GM19193 (cell line): ENCODE measurements around the gene ATXN2.

Experiments used
- POLR2A ChIP-seq: IDR thresholded peaks from 4 replicates; pipeline ENCODE4 v1.6.1; 2011; ENCODE audit not compliant: insufficient read depth, insufficient read length; ENCODE audit errors: extremely low read depth

The ATXN2 gene

DNA sequence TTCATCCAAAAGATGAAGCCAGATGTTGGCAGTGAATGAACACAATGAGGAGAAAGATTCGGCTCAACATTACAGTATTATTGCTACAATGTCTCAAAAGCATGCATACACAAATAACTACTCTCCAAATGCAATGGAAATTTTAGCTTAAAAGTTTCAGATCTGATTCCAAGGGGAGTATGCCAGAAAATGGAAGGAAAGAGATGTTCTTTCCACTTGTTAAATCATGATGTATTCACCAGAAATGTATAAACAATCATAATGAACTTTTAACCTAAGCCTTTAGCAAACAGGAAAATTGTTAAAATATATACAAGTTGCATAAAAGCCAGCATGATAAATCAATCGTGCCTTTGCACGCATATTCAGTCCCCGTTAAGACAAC is 131.3 kb downstream of the ATXN2 start:
- TF ChIP-seq POLR2A = no peak

DNA sequence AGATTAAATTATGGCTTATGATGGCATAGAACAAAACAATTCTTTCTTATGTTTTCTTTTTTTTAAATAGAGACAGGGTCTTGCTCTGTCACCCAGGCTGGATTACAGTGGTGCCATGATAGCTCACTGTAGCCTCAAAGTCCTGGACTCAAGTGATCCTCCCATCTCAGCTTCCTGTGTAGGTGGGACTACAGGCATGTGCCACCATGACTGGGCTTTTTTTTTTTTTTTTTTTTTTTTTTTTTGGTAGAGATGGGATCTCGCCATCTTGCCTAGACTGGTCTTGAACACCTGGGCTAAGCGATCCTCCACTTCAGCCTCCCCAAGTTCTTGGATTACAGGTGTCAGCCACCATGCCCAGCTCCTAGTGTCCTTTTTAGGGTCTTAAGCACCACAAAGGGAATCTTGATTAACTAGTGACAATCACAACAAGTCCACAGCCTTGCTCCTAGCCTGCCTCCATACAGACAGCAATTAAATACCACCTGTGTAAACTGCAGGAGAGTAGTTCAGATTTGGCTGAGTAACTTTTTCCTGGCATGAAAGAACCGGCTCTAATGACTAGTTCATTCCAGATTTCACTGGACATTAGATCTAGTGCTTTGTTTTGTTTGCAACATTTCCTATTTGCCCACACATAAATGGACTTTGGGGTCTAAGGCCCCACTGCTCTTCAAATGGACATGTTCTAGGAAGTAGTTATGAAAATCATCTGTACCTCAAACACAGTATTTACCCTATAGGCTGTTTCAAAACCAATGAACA is 131.8 kb downstream of the ATXN2 start:
- TF ChIP-seq POLR2A = no peak

DNA sequence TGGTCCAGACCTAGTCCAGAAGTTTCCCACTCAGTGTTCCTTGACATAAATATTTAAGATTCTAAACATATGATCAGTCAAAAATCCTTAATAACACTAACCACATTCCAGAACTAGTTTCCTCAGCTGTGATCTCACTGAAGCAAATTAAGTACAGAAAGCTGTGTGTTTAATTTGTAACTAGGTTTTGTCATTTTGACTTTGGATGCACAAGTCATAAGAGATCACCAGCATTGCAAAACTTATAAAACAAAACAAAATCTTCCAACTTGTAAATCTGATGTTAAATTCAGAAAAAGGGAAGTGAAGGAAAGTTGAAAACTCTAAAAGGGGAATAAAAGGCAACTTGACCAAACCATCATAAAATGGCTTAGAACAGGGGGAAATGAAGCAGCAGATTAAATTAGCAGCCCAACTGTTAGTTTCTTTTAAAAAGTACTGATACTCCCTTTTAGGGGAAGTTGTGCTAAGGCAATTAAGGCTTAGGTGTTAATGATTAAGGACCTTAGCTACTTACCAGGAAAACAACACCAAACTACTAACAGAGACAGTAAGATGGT is 136.8 kb downstream of the ATXN2 start:
- no peak for TF ChIP-seq POLR2A

DNA sequence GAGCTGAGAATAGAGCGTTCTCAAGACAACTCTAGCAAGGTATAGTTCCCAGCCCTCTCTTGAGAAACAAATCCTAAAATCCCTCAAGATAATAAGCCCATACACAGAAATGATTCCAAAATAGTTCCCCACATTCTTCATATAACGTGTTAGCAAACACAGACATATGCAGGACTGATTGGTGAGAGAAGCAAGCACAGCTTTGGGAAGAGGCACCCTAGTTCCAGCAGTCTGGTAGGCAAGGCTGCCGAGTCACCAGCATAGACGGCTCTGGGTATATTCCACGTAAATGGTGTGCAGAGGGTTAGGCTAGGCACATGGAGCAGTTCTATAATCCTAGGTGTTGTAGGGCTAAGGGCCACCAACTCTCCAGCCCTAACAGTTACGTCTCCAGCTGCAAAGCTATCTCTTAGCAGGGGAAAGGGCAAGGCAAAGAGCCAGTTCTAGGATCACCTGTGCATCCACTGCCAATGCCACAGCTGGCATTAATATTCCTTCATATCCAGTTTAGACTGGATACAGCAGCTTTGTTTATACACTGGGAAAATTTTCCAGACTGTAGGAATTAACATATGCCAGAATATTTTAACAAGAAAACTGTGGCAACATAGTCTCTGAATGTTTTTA is 140.5 kb downstream of the ATXN2 start:
- no peak for TF ChIP-seq POLR2A

DNA sequence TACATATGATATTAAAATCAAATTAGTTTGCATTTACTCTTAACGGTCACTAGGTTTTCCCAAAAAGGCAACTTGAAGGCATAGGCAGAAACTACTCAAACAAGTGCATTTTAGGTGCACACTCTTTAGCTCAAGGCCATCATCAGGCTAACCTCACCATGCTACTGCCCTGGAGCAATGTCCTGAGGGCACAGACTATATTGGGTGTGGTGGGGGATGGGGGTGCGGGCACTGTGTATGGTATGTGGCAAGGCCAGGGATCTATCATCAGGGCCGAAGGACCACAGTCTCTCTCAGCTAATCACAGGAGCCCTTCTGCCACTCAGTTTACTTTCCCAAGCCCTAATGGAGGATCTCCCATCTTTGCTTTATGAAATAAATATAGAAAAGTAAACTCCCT is 141.5 kb downstream of the ATXN2 start:
- TF ChIP-seq POLR2A = no peak

DNA sequence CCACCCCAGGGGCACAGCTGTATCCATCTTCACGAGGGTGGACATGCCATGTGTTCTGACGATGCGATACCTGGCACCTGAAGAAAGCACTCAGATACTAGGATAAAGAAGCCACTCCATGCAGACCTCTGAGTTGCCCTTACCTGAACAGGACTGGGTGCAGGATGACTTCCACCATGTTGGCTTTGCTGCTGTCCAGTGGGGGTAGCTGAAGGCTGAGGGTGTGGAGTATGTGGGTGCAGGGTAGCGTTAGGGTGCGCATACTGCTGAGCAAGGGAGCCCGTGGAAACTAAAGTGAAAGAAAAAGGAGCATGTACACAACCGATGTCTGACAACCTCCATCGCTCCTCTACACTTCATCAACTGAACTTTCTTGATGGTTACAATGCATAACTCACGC is 142.0 kb downstream of the ATXN2 start:
- no peak for TF ChIP-seq POLR2A

DNA sequence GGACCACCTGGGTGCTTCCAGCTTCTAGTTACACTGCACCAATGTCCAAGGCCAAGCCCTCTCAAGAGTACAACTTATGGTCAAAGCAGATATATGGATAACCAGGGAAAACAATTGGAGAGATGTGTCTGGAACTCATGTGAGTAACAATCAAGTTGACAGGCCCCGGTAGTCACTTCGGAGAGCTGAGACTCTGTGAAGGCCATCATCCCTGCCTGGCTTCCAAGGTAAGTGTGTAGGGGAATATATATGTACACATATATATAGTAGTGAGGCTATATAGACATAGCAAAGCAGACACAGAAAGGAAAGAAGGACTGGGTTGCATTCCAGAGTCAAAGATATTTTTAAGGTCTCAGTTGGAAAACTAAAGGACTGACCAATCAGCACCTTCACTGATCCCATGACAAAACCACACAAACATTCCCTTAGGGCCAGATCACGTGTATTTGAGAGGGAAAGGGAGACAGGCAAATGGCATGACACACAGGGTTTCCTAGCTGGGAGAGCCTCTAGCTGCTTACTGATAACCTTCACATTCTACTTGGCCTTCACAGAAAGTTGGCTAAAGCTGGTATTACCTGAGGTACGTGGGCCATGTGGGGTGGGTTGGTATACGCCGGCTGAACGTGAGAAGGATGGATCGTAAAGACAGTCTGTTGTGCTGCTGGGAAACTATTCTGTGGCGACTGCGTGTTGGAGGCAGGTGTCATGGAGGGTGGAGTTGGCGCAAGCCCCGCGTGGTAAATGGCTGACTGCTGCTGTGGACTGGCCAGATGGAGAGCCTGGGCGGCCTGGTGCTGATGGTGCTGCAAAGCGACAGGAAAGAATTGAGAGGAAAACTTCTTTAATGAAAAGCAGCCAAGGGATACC is 143.4 kb downstream of the ATXN2 start:
- TF ChIP-seq POLR2A = no peak

DNA sequence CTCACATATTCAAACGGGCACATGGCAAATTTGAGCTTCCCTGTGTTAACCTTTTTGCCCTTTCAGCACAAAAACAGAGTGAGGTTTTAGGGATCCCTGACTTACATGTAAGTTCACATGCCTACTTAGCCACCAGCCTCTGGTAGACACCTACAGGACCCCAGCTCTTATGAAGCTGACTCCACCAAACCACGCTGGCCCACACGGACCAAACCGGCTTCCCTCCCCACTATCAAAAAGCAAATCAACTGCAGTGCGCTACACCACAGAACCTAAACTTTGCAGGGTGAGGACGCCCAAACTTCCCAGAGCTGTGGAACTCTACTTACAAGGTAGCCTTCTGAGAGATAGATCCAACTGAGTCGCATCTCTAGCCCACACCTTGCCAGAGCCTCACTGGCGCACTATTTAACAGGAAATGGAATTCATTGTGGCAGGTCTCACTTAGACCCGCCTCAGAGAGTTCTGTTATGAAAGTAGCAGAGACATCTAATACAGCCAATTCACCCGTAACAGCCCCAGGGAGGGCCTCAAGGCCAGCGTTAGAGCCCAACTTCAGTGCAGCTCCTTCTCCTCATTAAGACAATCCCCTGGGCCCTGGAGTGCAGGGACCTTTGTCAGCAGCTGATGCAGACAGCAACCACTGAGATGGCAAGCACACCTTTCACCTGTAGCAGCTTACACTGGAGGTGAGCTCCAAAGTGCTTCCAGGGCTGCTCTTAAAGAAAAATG is 144.2 kb downstream of the ATXN2 start:
- TF ChIP-seq POLR2A = no peak

DNA sequence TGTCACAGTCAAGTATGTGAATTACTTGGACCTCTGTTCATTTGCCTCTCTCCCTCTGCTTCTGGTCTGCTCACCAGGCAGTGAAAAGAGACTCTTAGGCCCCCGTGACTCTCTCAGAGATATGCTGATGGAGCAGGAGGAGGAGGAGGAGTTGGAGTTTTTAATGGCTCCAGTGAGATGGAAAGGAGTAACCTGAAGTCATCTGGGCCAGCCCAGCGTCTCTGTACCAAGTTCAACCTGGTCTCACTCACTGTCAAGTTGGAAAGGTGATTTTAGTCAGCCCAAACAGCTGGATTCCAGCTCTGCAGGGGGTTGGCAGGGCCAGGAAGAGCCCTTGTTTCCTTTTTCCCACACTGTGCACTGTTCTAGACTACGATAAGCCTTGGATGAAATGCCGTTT is 144.8 kb downstream of the ATXN2 start:
- TF ChIP-seq POLR2A = no peak

DNA sequence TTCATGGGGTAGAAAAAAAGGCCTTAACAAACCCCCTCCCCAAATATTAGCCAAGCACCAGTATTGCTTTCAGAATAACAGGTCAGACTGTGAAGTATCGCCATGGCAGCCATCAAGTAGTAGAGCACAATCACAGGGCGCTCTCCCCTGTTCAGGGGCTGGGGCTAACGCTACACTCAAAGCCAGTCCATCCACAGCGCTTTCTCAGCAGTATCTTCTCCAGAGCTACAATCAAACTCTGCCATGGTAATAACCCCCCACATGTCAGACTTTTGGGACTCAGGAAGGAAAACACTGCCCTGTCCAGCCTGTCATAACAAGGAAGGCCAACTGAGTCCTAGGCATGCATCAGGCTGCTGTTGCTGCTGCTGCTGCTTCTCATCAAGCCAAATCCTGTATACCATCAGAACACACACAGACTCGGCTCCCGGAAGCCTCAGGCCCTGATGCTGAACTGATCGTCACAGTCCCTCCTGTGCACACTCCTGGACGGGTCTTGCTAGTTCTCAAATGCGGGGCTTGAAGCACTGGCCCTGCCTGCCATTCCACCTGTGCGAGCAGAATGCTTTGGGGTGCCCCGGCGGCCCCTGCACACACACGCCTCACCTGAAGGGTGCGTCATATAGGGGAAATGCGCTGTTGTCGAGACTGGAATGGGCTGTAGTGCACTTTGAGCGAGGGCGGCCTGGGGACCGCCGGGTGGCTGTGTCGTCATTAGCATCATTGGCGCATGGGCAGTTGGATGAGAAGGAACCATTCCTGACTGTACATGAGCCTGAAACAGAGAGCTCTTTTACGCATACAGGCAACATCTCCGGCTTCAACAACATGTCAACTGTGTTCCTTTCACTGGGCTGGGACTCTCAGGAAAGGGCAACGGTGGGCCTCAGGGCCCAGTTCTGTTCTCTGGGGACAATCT is 145.8 kb downstream of the ATXN2 start:
- peak; percentile 47 for TF ChIP-seq POLR2A

DNA sequence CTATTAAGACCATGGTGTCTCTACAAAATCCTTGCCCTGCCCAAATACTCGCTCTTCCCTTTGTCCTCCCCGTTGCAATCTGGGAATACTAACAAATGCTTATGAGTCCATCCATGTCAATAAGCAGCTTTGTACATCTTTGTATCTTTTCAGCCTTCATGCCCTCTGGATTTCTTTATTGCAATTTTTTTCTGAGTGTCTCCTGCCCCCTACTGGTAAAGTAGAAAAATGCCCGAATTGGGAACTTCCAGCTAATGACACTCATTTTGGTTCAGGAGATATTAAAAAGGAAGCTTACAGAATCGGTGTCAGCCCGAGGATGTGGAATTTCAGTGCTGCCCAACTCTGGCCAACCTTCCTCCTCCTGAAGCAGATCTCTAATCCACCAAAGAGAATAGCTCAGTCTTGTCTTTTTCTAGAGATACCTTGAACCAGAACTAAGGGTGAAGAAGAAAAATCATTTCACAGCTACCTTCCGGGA is 147.4 kb downstream of the ATXN2 start:
- no peak for TF ChIP-seq POLR2A

DNA sequence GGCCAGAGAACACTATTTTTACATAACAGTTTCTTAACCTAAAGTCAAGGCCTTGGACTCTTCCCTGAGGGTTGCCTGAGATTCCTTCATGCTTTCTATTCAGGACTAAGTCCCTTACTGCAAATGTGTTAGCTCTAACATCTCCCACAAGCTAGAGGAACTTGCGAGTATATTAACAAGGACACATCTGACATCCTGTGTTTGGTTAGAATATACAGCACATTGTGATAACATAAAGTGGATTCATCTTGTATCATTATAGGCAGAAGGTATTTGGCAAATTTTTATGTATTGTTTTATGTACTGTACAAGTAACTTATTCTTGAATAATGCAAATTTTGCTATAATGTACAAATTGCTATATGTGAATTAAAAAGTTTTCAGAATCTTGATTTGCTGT is 147.9 kb downstream of the ATXN2 start:
- no peak for TF ChIP-seq POLR2A

DNA sequence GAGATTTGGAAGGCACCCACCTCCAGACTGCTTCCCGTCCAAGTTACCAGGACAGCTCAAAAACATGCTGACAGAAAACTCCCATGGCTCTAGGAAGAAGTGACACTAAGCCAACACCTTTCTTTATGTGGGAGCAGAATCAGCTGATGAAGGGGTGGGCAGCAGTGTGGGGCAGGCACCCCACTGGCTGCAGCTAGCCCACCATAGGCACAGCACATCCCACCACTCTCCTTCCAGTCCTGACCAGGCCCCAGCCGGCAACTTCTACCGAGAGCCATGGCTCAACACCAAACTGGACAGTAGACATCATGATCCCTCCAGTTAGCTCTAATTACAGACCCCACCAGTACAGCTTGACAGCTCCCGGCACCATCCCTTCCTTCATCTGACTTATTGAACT is 148.4 kb downstream of the ATXN2 start:
- no peak for TF ChIP-seq POLR2A
